Measurements from ENCODE around the gene PDE1A.
"Not testable (repeated sequence)": the region's sequence is repeated elsewhere in the genome, so short reads cannot be mapped to it uniquely, and the experiment has no call there.

The PDE1A gene

DNA sequence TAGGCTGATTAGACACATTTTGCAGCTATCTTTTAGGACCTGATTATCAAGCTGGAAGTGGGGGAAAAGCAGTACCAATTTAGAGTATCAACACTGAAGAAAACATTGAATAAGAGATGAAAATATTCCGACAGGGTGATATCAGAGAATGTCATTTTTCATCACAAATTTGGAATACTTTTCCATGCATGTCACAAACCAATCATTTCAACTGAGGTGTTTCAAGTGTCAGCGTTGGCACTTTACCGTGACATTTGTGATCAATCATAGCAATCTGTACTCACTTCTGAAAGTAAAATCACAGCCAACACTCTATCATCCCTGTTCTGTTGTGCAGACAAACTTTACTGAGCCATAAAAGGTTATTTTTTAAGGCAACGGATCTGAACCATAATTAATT lies 75.4 kb downstream of the PDE1A start:
- no peak for DNase-seq

DNA sequence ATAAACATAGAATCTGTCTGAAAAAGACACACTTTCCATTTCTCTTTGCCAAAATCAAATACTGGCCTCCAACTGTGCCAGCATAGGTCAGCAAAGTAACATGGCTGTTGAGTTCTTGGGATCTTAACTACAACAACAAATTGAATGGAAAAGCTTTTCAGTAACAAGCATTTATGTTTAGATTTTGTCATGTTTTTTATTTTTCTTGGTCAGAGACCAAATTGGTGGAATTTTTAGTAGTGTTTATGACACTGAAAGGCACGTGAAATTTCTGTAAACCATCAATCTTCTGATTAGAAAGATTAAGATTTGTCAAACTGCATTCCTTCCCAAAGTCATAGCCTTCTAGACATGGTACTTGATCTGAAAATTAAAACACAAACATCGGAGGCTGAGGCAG lies 77.6 kb downstream of the PDE1A start:
- no peak for DNase-seq

DNA sequence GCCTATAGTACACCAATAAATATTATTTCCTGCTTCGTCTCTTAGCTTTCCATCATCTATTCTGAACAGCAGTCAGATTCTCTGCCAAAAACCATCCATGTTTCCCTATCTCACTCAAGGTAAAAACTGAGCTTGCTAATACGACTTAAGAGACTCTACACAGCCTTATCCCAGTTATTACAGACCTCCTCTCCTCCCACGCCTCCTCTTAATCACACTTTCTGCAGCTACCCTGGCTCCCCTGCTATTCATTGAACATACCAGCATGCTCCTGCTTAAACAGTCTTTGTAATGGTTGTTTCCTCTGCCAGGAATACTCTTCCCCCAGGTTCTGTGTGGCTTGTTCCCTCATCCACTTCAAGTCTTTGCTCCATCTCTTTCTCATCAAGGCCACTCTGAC lies 81.5 kb downstream of the PDE1A start:
- no peak for DNase-seq

DNA sequence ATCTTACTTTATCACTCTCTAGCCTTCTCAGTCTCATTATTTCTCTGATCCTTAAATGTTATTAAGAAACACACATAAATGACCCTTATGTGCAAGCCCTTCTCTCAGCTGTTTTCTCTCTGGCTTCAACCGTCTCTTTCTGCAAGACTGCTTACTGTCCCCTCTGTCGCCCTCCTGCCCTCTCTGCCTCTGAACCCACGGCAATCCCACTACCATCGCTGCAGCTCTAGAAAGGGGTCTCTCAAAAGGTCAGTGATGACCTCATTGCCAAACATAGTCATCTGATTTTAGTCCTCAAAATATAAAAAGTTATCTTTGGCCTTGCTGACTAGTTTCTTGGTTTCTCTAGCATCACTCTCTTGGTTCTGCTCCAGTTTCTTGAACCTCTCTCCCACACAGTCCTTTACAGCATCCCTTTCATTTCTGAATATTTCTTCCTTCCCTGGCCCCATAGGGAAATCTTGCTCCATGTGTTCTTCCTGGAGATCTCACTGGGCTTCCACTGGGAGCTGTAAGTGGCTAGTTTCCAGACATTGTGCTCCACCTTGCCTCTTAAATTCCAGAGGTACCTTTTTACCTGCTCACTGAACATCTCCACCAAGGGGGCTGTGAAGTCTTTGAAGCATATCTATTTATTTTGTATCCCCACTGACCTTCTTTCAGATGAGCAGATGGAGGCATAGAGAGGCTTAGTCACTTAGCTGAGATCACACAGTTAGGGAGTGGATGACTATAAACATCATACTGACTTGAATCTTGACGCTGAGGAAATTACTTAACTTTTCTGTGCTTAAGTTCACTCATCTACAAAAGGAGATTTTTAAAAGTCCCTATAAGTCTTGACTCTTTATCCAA lies 96.2 kb downstream of the PDE1A start:
- DNase-seq, result no peak

DNA sequence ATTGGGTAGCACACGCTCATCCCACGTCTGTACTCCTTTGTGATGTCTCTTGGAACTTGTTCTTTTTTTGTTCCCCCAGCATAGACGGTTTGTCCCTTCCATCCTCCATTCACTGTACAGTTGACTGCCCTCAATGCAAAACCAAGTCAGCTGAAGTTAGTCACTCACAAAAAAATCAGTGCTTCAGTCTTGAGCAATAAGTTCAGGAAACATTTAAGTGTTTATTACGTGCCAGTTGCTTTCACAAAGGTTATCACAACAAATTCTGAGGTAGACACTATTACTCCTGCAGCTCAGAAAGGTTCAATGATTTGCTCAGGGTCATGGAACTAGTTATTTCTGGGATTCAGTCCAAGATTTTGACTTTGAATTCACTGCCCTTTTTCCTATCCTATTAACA lies 102.2 kb downstream of the PDE1A start:
- DNase-seq, result no peak

DNA sequence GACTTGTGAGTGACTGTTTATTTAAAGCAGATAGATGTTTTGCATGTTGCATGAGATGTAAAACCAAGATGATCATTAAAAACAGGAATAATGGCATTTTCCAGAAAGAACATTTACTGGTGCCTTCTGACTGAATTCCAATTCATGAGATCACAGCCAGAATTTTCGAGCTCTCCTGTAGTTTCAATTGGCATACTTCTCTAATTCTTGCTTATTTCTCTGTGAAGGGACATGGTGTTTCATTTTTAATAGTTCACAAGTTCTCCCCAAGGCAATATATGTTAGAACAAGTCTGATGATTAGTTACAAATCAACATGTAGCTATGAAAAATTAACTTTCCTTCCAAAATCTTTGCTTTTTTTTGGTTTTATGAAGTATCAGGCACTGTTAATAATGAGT lies 105.7 kb downstream of the PDE1A start:
- DNase-seq, result no peak

DNA sequence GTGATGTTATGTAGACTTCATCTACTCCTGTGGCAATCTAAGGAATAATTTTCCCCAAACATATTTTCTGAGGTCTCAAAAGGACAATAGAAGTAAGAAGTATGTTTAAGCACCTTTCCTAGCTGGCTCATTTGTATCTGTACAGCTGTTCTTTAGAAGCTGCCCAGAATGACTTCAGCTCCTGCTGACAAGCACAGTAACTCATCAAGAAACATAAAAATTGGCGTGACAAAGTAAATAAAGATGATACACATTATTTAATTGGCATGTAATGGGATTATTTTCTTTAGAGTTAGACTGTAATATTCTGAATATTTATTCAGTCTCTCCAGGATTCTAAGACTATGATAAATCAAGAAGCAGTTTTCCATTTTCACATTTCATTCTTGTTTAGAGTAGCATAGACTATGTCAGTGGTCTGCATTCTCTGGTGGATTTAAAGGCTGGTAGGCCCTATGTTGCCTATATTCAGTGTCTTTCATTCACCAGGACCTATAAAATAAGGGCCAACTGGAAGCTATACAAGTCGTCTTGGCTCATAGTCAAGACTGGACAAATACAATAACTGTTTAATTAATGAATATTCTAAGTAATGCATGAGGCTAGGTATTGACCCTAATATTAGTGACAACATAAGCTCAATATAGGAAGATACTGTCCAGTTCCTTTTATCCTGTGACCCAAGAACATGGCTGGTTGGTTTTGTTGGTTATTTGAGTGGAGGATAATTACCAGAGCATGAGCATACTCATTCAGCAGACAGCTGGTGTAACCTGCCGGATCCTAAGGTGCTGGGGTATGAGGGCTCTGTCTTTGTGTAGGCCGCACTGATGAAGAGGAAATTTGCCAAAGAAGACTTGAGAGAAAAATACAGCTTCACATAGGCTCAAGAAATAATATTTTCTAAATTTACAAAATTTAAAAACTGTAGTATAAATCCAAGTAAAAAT lies 107.0 kb downstream of the PDE1A start:
- no peak for DNase-seq

DNA sequence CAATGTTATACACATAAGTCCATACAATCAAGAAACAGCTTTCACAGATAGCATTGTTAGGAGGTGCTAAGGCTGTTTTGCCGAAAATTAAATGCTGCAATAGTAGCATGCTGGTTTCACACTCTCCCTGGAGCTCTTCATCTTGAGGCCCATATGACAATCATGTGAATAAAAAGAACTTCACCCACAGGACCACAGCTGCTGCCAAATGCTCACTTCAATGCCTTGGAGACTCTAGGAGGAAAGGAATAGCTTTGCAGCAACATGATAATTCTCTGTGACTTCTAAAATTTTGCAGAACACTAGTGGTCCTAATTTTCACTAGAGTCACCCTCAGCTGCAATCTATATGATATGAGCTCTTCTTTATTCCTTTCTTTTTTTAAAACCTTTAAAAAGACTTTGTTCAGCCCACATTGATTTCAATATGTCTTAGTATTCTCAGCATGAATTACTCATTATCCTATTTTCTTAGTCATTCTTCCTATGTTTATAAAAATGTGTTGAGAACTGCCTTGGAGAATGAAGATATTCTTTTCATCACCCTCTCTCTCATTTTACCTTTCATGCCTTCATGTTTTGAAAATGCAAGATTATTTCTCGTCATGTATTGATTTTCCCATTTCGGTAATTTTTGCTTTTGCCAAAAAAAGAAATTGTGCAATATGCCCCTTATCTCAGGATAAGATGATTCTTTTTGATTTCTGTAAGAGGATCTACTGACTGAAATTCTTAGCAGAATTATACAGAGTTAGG lies 108.2 kb downstream of the PDE1A start:
- no peak for DNase-seq

DNA sequence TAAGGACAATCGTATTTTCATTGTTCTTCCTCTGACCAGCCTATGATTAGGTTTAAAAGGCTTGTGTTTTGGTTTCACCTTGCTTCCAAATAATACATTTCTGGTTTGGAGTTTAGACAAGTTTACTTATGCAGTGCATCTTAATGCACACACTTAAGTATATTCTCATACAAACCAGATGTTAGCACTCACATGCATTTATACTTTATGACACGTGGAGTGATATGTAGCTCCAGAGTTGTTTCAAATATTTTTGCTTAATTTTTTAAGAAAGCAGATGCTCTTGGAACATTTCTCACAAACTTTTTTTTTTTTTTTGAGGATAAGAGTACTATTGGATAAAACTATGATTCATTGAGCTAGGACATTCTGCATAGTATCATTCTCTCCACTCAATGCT lies 109.9 kb downstream of the PDE1A start:
- DNase-seq, result no peak

DNA sequence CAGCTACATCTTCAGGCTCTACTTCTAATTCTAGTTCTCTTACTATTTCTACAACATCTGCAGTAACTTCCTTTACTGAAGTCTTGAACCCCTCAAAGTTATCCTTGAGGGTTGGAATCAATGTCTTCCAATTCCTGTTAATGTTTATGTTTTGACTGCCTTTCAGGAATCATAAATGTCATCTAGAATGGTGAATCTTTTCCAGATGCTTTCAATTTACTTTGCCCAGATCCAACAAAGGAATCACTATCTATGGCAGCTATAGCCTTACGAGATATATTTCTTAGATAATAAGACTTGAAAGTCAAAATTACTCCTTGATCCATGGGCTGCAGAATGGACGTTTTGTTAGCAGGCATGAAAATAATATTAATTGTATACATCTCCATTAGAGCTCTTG lies 123.9 kb downstream of the PDE1A start:
- no peak for DNase-seq

DNA sequence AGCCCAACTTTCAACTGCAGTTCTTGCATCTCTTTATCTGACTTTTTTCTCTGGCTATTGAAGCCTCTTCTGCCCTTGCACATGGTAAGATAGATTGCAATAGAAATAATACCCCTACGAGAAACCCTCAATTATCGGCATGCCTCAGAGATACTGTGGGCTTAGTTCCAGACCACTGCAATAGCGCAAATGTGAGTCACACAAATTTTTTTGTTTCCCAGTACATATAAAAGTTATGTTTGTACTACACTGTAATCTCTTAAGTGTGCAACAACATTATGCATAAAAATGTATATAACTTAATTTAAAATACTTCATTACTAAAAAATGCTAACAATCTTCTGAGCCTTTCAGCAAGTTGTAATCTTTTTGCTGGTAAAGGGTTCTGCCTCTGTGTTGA lies 124.7 kb downstream of the PDE1A start:
- no peak for DNase-seq

DNA sequence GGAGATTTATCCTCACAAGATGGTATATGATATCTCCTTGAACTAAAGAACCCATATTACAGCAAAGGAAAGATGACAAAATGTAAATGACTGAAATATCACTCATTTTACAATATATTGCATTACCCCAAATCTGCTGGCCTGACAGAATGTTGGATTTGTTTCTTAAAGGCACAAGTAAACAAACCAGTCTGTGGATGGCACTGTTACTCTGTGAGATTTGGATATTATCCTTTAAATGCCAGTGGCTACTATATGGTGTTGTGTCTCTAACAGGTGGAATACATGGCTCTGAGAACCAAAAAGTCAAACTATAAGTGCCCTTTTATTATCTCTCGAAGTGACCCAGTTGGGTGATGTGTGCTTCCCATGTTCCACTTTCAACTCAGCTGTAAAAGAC lies 125.7 kb downstream of the PDE1A start:
- DNase-seq, result no peak

DNA sequence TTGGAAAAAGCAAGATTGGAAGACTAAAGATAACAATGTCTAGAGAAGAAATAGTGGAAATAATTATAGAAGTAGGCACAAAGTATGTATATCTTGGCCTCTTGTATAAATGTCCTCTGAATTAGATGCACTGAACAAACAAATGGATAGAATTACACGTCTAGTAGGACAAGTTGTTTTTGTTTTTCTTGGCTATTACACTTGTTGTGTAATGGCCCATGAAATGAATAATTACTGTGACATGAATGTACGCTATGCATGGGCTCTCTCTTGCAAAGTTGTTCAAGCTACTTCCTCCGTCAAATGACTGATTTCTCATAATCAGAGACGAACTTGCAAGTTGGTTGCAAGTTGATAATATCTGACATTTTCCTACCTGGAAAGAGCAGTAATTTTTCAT lies 126.2 kb downstream of the PDE1A start:
- DNase-seq, result no peak

DNA sequence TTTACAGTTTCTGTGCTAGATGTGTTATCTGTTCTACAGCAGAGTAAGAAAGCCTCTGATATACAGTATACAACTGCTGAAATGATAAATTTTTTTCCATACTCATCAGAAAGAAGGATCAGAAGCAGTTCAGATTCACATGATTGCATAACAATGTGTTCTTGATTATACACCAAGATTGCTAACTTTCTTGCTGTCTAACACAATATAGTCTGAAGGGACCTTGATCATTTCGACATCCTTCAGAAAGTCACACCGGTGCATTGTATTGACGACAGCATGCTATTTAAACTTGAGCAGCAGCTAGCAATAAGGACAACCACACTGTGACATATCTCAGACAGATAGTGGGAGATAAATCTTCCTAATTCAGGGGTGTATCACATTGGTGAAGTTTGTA lies 127.2 kb downstream of the PDE1A start:
- DNase-seq, result no peak

DNA sequence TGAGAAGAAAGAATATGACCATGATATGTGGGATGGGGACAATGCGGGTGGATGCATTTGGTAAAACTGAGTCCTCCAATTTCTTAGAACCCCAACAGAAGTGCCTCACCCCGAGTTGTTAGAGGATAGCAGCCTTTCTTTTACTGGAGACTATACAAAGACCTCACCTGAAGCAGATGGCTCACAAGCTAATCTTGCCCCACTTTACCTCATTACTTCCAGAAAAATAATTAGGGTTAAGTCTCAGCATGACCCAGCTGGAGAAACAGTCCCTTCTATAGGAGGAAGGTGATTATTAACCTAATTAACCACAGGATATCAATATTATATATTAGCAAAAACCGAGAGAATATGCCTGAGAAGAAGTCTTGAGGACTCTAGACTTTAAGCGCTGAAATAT lies 128.4 kb downstream of the PDE1A start:
- DNase-seq, result no peak

DNA sequence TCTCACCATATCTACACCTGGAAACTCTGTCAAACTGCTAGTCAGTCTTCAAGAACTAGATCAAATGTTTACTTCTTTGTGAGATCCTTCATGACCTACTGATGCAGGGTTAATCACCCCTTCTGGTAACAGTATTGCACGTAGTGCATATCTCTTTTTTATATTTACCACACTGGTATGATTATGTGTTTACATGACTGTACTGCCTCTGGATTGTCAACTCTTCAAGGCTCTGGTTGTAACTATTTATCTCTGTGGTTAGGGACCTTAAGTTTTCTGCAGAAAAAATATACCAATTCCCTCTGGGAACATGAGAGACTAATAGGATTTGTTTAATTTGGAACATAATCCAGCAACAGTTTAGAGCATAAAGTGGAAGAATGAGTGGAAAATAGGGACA lies 135.5 kb downstream of the PDE1A start:
- DNase-seq, result no peak

DNA sequence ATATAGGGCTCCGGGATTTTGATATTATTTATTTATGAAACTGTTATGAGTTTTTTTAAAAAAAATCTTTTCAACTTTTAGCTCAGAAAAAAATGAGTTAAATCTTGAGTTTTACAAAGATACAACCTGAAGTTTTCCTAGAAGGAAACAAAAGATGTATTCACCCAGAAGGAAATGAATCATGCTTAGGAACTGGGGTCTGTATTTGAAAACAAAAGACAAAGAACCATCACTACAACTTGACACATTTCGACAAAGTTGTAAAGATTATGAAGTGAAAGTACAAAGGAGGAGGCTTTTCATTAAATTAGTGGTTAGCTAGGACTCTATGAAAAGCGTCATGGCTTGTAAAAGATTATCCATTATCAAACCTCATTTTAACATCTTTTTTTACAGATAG lies 143.3 kb downstream of the PDE1A start:
- no peak for DNase-seq

DNA sequence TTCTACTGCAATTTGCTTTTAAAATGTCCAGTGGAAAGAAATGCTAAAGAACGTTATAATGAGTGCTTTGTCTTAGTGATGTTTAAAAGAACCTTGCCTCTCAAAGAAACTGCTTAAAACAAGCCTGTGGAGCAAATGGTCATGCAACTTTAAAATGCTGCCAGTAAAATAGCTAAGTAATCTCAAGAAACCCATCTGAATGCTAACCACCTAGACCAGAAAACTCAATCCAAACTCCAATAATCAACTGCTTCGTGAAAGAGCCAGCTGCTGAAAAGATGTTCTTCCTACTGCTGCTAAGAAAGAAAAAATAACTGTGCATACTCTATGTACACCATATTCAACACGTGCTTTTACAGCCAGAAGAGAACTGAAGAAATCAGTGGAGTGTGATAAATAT lies 145.6 kb downstream of the PDE1A start:
- no peak for DNase-seq

DNA sequence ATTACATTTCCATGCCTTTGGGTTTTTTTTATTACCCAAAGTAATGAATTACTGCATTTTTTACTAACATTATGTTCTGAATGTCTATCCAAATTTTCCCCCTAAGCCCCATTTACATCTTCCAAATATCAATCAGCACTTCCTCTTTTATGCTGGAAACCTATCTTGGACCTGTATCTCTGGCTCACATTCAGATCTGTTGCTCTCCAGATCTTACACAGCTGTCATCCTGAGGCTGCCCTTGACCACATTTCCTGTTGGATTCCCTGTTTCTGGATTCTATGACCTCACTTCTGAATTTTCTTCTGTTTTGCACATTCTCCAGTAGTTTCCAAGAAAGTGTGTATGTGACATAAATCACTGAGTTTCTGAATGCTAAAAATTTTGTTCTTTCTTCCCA lies 146.7 kb downstream of the PDE1A start:
- DNase-seq, result no peak

DNA sequence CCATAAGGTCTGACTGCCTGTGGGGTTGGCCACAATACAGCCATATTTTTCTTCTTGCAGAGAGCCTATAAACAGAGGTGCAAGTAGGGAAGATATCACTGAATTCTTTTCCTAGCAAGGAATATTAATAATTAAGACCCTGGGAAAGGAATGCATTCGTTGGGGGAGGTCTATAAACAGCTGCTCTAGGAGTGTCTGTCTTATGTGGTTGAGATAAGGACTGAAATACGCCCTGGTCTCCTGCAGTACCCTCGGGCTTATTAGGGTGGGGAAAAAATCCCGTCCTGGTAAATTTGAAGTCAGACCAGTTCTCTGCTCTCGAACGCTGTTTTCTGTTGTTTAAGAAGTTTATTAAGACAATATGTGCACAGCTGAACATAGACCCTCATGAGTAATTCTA lies 150.2 kb downstream of the PDE1A start:
- not testable (repeated sequence) for DNase-seq

DNA sequence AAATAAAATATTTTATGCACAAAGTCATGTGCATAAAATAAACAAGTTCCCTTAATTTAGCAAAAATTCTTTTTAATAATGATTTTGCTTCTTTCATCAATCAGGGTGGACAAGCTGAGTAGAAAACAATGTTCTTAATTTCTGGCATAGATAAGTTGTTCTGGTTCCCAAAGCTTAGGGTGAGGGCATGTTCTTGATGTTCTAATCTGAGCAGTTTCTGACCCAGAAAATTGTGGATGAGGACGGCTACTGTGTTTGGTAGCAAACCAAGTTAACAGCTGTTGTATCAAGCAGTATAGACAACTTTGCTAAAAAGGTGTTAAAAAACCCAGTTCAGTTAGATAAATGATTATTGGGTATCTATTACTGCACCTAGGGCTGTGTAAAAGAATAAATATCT lies 158.9 kb downstream of the PDE1A start:
- no peak for DNase-seq

DNA sequence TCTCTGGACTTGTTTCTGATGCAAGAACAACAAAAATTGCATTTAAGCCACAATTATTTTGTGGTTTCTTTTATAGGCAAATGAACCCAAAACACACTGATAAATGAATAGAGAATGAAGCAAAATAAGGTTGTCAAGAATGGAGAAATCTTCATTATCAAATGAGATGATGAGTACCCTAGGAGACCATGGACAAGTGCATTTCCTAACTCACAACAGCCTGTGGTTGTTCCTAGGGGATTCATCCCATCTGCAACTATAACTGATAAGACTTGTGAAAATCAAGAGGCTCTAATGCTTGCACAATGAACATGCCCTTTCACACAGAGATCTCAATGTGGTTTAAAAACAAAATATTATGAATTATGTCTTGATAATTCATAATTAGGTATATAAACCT lies 159.9 kb downstream of the PDE1A start:
- no peak for DNase-seq

DNA sequence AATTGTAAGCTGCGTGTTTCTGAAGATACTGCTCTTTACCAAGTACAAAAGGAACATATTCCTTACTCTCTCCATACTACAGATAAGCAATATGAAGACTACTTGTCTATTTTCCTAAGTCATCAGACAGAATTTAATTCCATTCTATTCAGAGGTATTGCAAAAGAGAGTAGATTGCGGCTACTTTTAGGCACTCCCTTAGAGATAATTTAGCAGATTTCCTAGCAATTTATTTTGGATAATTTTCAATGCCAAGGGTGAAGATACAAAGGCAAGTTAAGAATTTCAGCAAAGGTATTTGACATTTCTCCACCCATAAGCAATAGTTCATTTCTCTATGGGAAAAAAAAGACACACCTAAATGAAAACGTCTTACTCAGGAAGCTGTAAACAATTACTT lies 161.1 kb downstream of the PDE1A start:
- no peak for DNase-seq
